ENCODE results near the gene PRKCSH. TPM values are rescaled to one million over a fixed set of nuclear protein-coding genes. Genes with fewer than 3 reads are reported as not detected.

The PRKCSH gene
- total RNA-seq, 1 experiment from 2014 or later = 425 TPM

DNA sequence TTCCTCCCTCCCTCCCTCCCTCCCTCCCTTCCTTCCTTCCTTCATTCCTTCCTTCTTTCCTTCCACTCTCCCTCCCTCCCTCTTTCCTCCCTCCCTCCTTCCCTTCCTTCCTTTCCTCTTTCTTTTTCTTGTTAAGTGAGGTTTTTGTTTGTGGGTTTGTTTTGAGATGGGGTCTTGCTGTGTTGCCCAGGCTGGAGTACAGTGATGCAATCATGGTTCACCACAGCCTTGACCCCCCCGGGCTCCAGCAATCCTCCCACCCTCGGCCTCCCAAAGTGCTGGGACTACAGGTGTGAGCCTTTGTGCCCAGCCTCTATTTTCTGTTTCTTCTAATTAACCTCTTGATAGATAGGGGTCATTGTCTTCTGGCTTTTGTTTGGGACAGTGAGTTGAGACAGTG is 26.0 kb downstream of the PRKCSH start (continued):
- TF ChIP-seq EZH2phosphoT487 (IDR thresholded peaks at IDR 0.05; ENCODE audit: borderline replicate concordance) = no peak
- TF ChIP-seq, protein P1, sequence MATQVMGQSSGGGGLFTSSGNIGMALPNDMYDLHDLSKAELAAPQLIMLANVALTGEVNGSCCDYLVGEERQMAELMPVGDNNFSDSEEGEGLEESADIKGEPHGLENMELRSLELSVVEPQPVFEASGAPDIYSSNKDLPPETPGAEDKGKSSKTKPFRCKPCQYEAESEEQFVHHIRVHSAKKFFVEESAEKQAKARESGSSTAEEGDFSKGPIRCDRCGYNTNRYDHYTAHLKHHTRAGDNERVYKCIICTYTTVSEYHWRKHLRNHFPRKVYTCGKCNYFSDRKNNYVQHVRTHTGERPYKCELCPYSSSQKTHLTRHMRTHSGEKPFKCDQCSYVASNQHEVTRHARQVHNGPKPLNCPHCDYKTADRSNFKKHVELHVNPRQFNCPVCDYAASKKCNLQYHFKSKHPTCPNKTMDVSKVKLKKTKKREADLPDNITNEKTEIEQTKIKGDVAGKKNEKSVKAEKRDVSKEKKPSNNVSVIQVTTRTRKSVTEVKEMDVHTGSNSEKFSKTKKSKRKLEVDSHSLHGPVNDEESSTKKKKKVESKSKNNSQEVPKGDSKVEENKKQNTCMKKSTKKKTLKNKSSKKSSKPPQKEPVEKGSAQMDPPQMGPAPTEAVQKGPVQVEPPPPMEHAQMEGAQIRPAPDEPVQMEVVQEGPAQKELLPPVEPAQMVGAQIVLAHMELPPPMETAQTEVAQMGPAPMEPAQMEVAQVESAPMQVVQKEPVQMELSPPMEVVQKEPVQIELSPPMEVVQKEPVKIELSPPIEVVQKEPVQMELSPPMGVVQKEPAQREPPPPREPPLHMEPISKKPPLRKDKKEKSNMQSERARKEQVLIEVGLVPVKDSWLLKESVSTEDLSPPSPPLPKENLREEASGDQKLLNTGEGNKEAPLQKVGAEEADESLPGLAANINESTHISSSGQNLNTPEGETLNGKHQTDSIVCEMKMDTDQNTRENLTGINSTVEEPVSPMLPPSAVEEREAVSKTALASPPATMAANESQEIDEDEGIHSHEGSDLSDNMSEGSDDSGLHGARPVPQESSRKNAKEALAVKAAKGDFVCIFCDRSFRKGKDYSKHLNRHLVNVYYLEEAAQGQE (IDR thresholded peaks at IDR 0.05; ENCODE audit: low read depth) = no peak

DNA sequence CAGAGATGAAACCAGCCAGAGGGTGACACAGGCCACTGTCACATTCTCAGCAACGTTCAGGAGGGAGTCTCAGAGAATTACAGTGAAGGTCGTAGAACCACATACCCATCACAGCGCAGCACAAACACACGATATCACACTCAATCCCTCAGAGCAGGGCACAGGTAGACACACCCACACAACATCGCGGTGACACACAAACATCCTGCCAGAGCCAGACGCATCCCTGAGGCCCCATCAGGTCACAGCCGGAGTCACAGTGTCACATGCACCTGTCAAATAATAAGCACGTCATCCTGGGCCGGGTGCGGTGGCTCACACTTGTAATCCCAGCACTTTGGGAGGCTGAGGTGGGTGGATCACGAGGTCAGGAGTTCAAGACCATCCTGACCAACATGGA is 28.0 kb downstream of the PRKCSH start:
- no peaks in the 10 kb centered on the region for H4K20me1 ChIP-seq (ENCODE audit: insufficient read depth)
- H3K9ac ChIP-seq (ENCODE audit: low read length) = no peak overlapping the region
- H3K27ac ChIP-seq (ENCODE audit: low read depth, low read length) = no peak overlapping the region
- intact Hi-C loops (cut with micrococcal nuclease) = no loop called here
- no TSS peak for BruUV-seq (replicated peaks)
- H3K9me2 ChIP-seq (ENCODE audit: insufficient read depth) = no peaks in the 10 kb centered on the region
- H3K9me3 ChIP-seq (ENCODE audit: control insufficient read depth in 1 of 2, insufficient read depth in 1 of 2, low read depth in 1 of 2, low read length in 2 of 2) = no peaks in the 10 kb centered on the region; a peak in 1 of 4 replicates
- no peaks in the 10 kb centered on the region for H3K79me2 ChIP-seq (ENCODE audit: insufficient read depth, low read length)
- no peak overlapping the region for H3K4me3 ChIP-seq (replicated peaks in 1 of 2; ENCODE audit: low read depth in 1 of 2, low read length in 2 of 2)
- H3K27me3 ChIP-seq (ENCODE audit: insufficient read depth, low read length) = no peaks in the 10 kb centered on the region
- ChIA-PET CTCF (interaction anchor here (0.7 kb wide), 1 partner anchor 28 kb away, joined by 3 read pairs; the partner anchor contains the start of gene PRKCSH), POLR2A (no interaction called here), RAD21 (ENCODE audit: low non-redundant PET in 1 of 2, low total read pairs in 2 of 2, uncharacterized antibody in 2 of 2, unreplicated experiment in 2 of 2) (no interaction called here)
- TF ChIP-seq, protein P2, sequence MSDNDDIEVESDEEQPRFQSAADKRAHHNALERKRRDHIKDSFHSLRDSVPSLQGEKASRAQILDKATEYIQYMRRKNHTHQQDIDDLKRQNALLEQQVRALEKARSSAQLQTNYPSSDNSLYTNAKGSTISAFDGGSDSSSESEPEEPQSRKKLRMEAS (IDR thresholded peaks at IDR 0.05) = no peak
- TF ChIP-seq EGR1 (IDR thresholded peaks at IDR 0.05; ENCODE audit: low read depth) = no peak
- TF ChIP-seq CEBPB (IDR thresholded peaks at IDR 0.05; ENCODE audit: low read depth) = no peak
- TF ChIP-seq, protein P3, sequence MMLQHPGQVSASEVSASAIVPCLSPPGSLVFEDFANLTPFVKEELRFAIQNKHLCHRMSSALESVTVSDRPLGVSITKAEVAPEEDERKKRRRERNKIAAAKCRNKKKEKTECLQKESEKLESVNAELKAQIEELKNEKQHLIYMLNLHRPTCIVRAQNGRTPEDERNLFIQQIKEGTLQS (IDR thresholded peaks at IDR 0.05) = no peak
- TF ChIP-seq CBX3 (IDR thresholded peaks at IDR 0.05; ENCODE audit: low read depth) = no peak
- TF ChIP-seq EZH2 (IDR thresholded peaks at IDR 0.05) = no peak
- no peak for TF ChIP-seq YY1 (IDR thresholded peaks at IDR 0.05; ENCODE audit: extremely low read depth, insufficient replicate concordance, low read depth, low read length)
- TF ChIP-seq RAD21 (IDR thresholded peaks at IDR 0.05; ENCODE audit: low read depth) = no peak
- no peak for TF ChIP-seq FOSL1 (IDR thresholded peaks at IDR 0.05; ENCODE audit: low read depth)
- no peak for TF ChIP-seq EZH2phosphoT487 (IDR thresholded peaks at IDR 0.05; ENCODE audit: borderline replicate concordance)
- H2AFZ ChIP-seq (ENCODE audit: low read depth, low read length, poor library complexity, severe bottlenecking) = no peak overlapping the region
- no peak overlapping the region for H3K4me2 ChIP-seq (ENCODE audit: low read length)
- DNase-seq (ENCODE audit: low read depth, low spot score) (no peak), ATAC-seq (no peak)
- H3K36me3 ChIP-seq (ENCODE audit: control insufficient read depth in 1 of 2, insufficient read depth in 2 of 2, low read length in 2 of 2) = no peaks in the 10 kb centered on the region
- no peaks in the 10 kb centered on the region; a peak in 1 of 4 replicates for H3K4me1 ChIP-seq (ENCODE audit: control insufficient read depth in 1 of 2, insufficient read depth in 2 of 2, low read length in 2 of 2)

Measured in HCT116 (cell line).